HG02763 (cell line): ENCODE results near the gene AXIN1.
A peak's percentile ranks its signal among the peaks of the same experiment; 100 is the strongest.
"Not testable (repeated sequence)": the region's sequence is repeated elsewhere in the genome, so short reads cannot be mapped to it uniquely, and the experiment has no call there.

Source experiments
- ATAC-seq: cut with Tn5 transposase; IDR thresholded peaks from one replicate; pipeline ENCODE4 v1.9.1; 2021; ENCODE audit warnings: mild to moderate bottlenecking, moderate library complexity; ENCODE audit not compliant: unreplicated experiment

The AXIN1 gene, protein sequence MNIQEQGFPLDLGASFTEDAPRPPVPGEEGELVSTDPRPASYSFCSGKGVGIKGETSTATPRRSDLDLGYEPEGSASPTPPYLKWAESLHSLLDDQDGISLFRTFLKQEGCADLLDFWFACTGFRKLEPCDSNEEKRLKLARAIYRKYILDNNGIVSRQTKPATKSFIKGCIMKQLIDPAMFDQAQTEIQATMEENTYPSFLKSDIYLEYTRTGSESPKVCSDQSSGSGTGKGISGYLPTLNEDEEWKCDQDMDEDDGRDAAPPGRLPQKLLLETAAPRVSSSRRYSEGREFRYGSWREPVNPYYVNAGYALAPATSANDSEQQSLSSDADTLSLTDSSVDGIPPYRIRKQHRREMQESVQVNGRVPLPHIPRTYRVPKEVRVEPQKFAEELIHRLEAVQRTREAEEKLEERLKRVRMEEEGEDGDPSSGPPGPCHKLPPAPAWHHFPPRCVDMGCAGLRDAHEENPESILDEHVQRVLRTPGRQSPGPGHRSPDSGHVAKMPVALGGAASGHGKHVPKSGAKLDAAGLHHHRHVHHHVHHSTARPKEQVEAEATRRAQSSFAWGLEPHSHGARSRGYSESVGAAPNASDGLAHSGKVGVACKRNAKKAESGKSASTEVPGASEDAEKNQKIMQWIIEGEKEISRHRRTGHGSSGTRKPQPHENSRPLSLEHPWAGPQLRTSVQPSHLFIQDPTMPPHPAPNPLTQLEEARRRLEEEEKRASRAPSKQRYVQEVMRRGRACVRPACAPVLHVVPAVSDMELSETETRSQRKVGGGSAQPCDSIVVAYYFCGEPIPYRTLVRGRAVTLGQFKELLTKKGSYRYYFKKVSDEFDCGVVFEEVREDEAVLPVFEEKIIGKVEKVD

DNA sequence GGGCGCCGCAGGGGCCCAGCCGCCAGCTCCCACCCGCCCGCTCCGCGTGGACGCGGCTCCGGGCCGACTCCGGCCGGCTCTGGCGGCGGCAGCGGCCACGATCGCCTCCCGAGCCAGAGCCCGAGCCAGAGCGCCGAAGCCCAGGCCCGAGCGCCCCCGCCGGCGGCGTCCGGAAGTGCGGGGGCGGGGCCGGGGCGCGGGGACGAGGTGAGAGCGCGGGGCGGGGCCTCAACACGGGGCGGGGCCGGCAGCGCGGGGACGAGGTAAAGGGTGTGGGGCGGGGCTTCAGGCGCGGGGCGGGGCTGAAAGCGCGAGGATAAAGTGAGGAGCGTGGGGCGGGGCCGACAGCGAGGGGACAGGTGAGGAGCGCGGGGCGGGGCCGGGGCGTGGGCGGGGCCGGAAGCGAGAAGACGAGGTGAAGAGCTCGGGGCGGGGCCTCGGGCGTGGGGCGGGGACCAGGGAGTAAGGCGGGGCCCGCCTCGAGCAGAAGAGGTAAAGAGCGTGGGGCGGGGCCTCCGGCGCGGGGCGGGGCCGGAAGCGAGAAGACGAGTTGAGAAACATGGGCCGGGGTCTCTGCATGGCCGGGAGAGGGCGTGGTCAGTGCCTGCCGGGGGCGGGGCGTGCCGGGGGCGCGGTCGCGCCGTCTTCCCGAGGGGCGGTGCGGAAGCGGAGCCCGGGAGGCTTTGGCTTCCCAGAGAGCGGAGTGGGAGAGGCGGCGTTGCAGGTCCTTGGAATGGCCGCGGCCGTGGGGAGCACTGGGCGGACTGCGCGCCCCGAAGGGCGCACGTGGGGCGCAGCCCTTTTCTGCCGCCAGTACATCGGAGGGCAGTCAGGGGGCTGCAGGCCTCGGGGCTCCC lies at the start of gene AXIN1:
AXIN1 (minus strand) TSS at position 177 of the 857 bp plus-strand sequence. CDS start 5,698 bp downstream, outside the sequence.
- ATAC-seq, result peak; percentile 61

DNA sequence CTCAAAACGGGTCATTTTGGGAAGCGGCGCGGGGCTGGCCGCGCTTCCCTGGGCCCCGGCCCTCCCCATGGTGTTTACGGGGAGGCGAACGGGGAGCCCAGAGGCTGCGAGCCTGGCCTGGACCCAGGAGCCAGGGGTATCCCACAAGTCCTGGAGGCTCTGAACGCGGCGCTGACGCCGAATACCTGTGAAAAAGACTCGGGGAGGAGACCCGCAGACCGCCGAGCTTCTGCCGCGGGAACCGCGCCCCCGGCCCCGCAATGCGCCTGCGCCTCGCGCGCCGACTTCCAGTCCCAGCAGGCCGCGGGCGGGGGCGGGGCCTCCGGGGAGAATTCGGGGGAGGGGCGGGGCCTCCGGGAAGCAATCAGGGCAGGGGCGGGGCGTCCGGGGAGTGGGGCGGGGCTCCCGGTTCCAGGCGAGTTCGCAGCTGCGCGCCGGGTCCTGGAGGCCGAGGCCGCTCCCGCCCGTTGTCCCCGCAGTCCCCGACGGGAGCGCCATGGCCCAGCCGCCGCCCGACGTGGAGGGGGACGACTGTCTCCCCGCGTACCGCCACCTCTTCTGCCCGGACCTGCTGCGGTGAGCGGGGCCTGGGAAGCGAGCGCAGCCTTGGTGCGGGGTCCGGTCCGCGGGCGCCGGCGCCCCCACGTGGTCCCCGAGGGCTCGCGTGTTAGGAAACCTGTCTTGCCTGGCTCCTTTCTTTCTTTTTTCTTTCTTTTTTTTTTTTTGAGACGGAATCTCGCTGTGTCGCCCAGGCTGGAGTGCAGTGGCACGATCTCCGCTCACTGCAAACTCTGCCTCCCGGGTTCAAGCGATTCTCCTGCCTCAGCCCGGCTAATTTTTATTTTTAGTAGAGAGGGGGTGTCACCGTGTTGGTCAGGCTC lies 49.2 kb upstream of the AXIN1 start, which contains the start of gene DECR2:
DECR2 (plus strand) TSS at position 418 of the 881 bp plus-strand sequence; CDS start at position 497, 79 bp downstream.
- peak; percentile 54 for ATAC-seq

DNA sequence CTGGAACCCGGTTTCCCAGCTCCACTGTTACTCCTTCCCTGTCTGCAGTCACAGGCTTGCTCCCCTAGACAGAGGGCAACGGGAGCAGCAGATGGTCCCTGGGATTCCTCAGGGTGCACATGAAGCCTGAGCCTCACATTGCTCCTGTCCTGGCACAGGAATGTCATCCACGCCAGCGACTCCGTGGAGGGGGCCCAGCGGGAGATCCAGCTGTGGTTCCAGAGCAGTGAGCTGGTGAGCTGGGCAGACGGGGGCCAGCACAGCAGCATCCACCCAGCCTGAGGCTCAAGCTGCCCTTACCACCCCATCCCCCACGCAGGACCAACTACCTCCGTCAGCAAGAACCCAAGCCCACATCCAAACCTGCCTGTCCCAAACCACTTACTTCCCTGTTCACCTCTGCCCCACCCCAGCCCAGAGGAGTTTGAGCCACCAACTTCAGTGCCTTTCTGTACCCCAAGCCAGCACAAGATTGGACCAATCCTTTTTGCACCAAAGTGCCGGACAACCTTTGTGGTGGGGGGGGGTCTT lies 47.6 kb upstream of the AXIN1 start:
- no peak for ATAC-seq

DNA sequence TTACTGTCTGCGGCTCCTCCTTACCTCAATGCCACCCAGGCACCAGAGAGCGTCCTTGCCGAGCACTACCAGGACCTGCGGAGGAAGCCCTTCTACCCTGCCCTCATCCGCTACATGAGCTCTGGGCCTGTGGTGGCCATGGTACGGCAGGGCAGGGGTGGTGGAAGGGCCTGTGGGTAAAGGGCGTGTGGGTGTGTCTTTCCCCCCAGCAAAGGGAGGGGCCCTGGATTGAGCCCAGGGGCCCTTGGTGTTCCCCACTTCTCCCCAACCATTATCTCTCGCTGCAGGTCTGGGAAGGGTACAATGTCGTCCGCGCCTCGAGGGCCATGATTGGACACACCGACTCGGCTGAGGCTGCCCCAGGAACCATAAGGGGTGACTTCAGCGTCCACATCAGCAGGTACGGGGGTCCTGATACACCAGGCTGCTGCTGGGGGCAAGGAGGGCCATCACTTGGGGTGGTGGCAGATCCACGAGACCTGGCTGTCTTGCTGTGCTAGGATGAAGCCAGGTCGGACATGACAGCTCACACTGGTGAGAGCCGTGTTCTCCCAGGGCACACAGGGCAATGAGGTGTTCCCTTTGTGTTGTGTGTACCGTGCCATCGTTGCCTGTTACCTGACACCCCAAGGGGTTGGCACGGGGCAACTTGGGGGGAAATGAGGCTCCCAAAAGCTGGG lies 47.0 kb upstream of the AXIN1 start:
- no peak for ATAC-seq

DNA sequence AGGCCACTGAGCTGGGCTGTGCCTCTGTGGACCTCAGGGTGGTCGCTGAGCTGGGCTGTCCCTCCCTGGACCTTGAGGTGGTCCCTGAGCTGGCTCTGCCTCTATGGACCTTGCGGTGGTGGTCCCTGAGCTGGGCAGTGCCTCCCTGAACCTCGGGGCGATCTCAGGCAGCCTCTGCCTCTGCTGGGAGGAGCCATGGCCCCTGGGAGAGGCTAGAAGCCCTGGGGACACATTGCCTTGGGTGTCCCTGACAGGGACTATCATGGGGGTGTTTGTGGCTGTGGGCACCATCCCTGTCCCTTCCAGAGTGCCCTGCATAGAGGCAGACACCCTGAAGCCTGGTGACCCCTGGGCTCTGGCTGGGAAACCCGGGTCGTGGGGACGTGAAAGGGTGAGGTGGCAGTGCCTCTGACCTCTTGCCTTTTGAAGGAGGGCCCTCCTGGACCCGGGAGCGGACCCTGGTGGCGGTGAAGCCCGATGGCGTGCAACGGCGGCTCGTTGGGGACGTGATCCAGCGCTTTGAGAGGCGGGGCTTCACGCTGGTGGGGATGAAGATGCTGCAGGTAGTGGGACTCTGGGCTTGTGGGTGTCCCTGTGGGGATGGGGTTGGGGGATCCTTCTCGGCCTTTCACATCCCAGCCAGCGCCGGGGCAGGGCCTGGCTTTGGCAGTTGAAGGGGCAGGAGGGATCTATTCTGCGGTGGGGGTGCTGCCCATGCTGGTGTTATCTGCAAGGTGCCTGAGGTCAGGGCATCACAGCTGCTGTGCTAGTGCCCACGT lies 46.2 kb upstream of the AXIN1 start:
- no peak for ATAC-seq

DNA sequence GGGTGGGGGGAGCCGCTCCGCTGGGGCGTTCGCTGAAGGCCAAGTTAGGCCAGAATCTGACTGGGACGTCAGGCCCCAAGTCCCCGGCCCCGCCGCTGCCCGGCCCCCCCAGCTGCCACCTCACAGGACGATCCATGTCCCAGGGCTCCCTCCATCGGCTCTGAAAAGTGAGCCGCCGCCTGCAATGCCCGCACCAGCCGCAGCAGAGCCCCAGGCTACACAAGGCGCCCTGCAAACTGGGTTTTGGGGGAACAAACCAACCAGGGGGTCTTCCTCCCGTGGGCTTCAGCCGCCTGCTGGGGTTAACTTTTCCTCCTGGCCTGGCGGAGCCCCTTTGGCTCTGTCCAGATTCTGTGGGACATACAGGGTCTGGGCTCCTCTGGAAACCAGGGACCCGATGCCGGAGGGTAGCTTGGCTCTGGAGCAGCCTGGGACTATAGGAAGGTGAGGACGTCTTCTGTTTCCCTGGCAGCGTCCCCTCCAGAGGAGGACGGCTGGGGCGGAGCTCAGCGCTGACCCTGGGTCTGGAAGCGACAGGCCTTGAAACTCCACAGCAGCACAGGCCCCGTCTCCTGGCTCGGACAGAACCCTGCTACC lies 45.3 kb upstream of the AXIN1 start:
- ATAC-seq, result no peak

DNA sequence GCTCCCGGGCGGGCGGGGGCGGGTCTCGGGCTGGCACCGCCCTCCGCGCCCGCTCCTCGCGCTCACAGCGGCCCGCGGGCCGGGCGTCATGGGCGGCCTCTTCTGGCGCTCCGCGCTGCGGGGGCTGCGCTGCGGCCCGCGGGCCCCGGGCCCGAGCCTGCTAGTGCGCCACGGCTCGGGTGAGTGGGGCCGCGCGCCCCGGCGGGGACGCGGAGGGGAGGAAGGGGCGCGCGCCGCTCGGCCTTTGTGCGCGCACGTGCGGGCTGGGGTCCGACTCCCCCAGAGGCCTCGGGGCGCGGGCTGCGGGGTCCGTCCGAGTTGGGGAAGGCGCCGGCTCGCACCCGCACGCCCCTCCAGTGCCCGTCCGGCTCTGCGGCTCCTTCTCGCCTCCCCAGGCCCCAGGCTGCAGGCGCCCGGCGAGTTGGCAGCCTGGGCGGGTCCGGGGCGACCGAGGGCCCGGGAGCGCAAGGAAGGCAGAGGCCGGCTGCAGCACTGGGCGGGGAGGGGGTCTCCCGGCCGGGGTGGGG lies 44.7 kb upstream of the AXIN1 start, which contains the start of gene NME4:
NME4 (plus strand) TSS at position 65 of the 527 bp plus-strand sequence; CDS start at position 89, 24 bp downstream.
- ATAC-seq, result no peak

DNA sequence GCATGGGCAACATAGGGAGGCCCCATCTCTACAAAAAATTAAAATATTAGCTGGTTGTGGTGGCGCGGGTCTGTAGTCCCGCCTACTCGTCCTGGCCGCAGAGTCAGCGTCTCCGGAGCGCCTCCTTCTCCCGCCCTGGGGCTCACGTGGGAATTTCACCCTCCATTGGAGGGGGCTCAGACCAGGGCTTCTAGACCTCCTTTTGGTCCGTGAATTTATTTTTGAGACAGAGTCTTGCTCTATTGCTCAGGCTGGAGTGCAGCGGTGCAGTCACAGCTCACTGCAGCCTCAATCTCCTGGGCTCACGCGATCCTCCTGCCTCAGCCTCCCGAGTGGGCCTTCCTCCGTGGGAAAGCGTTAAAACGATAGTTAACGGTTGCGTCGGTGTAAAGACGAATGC lies 44.1 kb upstream of the AXIN1 start:
- no peak for ATAC-seq

DNA sequence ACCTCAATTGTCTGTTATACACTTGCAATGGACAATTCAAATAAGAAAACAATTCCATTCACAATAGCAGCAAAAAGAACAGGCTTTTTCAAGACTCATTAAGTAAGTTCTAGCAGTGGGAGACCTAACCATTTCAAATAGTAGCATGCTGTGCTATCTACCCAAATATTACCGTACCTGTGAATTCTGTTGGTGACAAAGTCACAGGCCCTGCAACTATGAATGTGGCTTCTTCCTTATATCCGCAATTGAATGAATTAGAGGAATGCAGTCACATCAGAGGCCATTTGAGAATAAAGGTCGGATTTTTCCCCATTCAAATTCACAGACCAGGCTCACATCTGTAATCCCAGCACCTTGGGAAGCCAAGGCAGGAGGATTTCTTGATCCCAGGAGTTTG lies 43.7 kb upstream of the AXIN1 start:
- ATAC-seq, result no peak

DNA sequence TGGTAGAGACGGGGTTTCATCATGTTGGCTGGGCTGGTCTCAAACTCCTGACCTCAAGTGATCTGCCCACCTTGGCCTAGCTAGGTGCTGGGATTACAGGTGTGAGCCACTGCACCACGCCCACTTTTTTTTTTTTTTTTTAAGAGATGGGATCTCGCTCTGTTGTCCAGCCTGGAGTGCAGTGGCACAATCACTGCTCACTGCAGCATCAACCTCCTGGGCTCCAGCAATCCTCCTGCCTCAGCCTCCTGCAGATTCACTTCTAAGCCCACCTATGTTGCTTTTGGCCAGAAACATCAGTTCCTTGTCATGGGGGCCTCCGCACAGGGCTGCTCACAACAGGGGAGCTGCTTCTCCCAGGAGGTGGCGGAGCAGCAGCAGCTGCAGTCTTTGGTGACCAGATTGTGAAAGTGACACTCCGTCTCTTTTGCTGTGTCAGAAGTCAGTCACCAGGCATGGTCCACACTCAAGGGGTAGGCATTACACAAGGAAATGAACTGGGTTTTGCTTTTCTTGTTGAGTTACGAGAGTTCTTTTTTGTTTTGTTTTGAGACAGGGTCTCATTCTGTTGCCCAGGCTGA lies 40.0 kb upstream of the AXIN1 start:
- no peak for ATAC-seq

DNA sequence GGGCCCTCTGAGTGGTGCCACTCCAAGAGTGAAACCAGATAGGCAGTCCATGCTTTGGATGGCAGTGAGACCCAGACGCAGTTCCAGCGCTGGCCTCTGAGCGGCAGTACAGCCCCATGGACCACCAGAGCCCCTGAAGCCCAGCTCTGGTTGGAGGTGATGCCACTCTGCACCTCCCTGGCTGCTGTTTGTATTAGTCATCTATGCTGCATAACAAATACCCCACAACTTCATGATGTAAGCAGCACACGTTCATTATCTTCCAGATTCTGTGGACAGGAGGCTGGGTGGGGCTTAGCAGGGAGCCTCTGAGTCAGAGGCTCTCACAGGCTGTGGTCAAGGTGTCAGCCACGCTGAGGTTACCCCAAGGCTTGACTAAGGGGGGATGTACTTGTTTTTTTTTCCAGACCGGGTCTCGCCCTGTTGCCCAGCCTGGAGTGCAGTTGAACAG lies 39.4 kb upstream of the AXIN1 start:
- ATAC-seq, result no peak

DNA sequence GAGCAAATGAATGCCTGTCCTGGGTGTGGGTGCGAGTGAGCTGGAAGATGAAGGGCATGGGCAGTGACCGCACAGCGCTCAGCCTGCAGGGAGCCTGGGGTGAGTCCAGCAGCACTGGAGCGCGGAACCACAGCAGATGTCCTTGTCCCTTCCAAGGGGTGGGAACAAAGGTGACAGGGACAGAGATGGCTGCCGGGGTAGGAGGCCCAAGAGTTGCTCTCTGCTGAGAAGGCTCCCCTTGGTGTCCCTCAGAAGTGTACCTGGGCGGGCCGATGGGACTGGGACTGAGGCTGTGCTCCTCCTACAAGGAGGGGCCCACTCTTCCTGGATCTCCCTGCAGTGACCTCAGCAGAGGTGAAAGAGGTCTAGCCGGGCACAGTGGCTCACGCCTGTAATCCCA lies 36.8 kb upstream of the AXIN1 start:
- ATAC-seq, result no peak

DNA sequence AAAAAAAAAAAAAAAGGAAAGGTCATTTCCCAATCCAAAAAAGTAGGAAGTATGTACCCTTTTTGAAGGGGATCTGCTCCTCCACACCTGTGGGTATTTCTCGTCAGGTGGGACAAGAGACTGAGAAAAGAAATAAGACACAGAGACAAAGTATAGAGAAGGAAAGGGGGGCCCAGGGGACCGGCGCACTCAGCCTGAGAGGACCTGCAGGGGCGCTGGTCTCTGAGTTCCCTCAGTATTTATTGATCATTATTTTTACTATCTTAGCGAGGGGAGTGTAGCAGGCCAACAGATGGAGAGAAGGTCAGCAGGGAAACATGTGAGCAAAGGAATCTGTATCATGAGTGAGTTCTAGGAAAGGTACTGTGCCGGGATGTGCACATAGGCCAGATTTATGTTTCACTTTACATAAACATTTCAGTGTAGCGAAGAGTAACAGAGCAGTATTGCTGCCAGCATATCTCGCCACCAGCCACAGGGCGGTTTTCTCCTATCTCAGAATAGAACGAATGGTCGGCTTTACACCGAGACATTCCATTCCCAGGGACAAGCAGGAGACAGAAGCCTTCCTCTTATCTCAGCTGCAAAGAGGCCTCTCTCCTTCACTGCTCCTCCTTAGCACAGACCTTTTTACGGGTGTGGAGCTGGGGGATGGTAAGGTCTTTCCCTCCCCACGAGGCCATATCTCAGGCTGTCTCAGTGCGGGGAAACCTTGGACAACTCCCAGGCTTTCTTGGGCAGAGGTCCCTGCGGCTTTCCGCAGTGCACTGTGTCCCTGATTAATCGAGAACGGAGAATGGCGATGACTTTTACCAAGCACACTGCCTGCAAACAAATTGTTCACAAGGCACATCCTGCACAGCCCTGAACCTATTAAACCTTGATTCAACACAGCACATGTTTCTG lies 35.5 kb upstream of the AXIN1 start:
- ATAC-seq, result not testable (repeated sequence)

DNA sequence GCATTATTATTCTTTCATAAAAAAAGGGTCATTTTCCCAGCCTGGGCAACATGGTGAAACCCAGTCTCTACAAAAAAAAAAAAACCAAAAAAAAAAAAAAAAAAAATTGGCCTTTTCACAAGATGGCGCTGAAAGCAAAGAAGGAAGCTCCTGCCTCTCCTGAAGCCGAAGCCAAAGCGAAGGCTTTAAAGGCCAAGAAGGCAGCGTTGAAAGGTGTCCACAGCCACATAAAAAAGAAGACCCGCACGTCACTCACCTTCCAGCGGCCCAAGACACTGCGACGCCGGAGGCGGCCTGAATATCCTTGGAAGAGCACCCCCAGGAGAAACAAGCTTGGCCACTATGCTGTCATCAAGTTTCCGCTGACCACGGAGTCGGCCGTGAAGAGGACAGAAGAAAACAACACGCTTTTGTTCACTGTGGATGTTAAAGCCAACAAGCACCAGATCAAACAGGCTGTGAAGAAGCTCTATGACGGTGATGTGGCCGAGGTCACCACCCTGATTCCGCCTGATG lies 34.2 kb upstream of the AXIN1 start:
- no peak for ATAC-seq

DNA sequence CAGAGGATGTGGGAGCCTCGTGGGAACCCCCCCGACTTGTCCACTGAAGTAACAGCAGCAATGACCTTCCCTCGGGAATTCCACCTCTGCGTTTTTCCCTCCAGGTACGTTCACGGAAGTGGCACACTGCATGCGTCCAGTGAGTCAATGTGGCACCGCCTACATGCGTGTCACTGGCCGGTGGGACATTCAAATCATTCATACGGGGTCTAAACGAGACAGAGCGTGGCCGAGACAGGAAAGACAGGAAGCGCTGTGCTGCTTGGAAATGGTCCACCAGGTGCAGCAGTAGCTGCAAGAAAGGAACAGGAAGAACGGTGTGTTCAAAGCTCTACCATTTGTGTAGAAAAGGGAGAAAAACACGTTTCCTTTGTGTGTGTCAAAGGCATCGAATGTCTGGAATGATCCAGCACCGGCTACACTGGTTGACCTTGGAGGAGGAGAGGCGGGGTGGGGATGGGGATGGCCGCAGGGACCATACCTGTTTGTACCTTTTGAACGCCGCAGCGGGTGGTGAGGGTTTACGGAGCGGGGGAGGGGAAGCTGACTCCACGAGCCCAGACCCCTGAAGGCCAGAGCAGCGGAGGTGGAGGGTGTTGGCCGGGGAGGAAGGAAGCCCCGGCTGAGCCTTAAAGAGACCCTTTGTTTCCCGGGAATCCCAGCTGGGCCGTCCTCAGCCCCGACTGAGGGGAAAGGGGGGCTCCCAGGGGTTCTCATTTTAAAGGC lies 31.0 kb upstream of the AXIN1 start:
- ATAC-seq, result no peak
